ENCODE measurements around the gene MMP17. TPM values are rescaled to one million over a fixed set of nuclear protein-coding genes. Genes with fewer than 3 reads are reported as not detected.
A peak's percentile ranks its signal among the peaks of the same experiment; 100 is the strongest.

MMP17 gene
- polyA plus RNA-seq, 4 donors = 2.5 to 4.5 TPM; not detected in 2

DNA sequence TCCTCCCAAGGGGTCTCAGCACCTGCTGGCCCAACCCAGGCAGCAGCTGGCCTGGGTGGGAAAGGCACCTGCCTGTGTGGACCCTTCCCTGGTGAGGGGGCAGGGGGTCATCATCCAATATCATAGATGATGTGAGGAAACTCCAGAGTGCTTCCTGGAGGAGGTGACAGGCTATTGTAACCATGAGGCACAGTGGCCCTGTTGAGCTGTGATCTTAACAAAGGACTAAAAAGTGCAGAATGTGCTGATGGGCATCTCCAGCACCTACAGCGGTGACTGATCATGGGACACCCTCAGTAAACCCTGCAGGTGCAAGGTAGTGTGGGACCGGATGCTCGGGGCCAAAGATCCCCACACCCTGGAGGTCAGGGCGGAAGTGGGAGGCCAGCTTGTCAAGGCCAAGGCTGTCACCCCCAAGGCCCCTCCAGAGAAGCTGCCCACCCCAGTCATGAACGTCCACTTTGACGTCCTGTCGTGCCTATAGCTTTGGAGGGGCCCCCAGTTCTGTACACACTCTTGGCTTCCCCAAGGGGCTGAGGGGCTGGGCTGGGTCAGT, 7.5 kb downstream of the MMP17 start:
- Histone ChIP-seq H3K27ac (ENCODE audit: low read depth in 1 of 3, low read length in 2 of 3) (no peak overlapping the region), H3K27me3 (ENCODE audit: control insufficient read depth in 3 of 3, insufficient read depth in 3 of 3, low read length in 3 of 3) (peaks cover 0 to 28% (median 2%) of the 10 kb centered on the region in 3 donors), H3K9me3 (ENCODE audit: control insufficient read depth in 2 of 2, insufficient read depth in 1 of 2, low read depth in 1 of 2, low read length in 1 of 2) (no peaks in the 10 kb centered on the region), H3K36me3 (ENCODE audit: control insufficient read depth in 3 of 3, insufficient read depth in 2 of 3, low read depth in 1 of 3, low read length in 3 of 3) (no peaks in the 10 kb centered on the region), H3K4me1 (ENCODE audit: control insufficient read depth in 3 of 3, insufficient read depth in 2 of 3, low read depth in 1 of 3, low read length in 2 of 3) (peaks cover 0 to 3% (median under 1%) of the 10 kb centered on the region in 3 donors), H3K4me3 (ENCODE audit: low read depth in 1 of 3, low read length in 3 of 3) (no peak overlapping the region)
- FAIRE-seq = no peak
- no peak for DNase-seq
- WGBS, 3 donors = 52 to 71% (median 68%) methylated on average over 7 of the region's 7 CpGs

DNA sequence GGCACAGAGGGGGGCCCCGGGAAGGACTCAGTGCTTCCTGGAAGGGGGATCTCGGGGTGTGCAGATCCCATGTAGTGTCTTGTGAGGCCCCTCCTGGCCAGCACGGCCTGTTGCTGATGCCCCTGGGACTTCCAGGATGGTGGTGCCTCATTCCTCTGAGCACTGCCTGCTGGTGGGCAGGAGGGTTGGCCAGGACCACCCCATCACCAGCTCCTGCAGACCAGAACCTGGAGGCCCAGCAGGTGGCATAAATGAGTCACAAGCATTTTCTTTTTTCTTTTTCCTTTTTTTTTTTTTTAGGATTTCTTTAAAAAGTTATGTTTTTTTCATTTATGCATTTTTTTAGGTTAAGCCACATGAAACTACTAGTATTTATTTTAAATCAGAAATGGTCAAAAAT, 8.0 kb downstream of the MMP17 start:
- Histone ChIP-seq H3K9me3 (ENCODE audit: control insufficient read depth in 2 of 2, insufficient read depth in 1 of 2, low read depth in 1 of 2, low read length in 1 of 2) (no peaks in the 10 kb centered on the region), H3K36me3 (ENCODE audit: control insufficient read depth in 3 of 3, insufficient read depth in 2 of 3, low read depth in 1 of 3, low read length in 3 of 3) (no peaks in the 10 kb centered on the region), H3K4me1 (ENCODE audit: control insufficient read depth in 3 of 3, insufficient read depth in 2 of 3, low read depth in 1 of 3, low read length in 2 of 3) (no peaks in the 10 kb centered on the region), H3K27ac (ENCODE audit: low read depth in 1 of 3, low read length in 2 of 3) (no peak overlapping the region), H3K4me3 (ENCODE audit: low read depth in 1 of 3, low read length in 3 of 3) (no peak overlapping the region), H3K27me3 (ENCODE audit: control insufficient read depth in 3 of 3, insufficient read depth in 3 of 3, low read length in 3 of 3) (peaks cover 0 to 23% (median 2%) of the 10 kb centered on the region in 3 donors)
- FAIRE-seq (no peak), DNase-seq (no peak)
- WGBS, 3 donors = 51 to 69% (median 62%) methylated on average over 3 of the region's 3 CpGs

DNA sequence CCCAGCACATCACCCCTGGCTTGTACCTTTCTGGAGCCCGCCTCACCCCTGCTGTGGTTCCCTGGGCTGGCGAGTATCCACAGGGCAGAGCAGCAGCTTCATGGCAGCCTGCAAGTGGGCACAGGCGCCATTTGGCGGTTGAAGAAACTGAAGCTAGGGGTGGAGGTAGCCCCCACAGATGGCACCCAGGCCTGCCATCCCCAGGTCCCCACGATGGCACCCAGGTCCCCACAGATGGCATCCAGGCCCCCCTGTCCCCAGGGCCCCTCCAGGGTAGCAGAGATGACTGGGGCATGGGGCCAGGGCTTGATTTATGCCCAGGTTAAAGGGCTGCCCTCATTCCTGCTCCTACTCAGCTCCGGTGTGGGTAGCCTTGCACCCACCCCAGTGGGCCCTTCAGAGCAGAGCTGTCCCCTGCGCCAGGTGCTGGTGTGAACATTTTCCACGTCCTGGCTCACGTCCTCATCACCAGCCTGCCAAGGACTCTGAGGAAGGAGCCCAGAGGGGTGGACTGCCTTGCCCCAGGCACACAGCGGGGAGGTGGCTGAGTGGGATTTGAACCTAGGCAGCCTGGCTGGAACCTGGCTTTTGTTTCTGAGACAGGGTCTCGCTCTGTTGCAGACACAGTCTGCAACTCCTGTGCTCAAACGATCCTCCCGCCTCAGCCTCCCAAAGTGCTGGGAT, 8.7 kb downstream of the MMP17 start:
- Histone ChIP-seq H3K27ac (ENCODE audit: low read depth in 1 of 3, low read length in 2 of 3) (no peak overlapping the region), H3K36me3 (ENCODE audit: control insufficient read depth in 3 of 3, insufficient read depth in 2 of 3, low read depth in 1 of 3, low read length in 3 of 3) (no peaks in the 10 kb centered on the region), H3K9me3 (ENCODE audit: control insufficient read depth in 2 of 2, insufficient read depth in 1 of 2, low read depth in 1 of 2, low read length in 1 of 2) (no peaks in the 10 kb centered on the region), H3K4me1 (ENCODE audit: control insufficient read depth in 3 of 3, insufficient read depth in 2 of 3, low read depth in 1 of 3, low read length in 2 of 3) (no peaks in the 10 kb centered on the region), H3K27me3 (ENCODE audit: control insufficient read depth in 3 of 3, insufficient read depth in 3 of 3, low read length in 3 of 3) (peaks cover 0 to 18% (median 2%) of the 10 kb centered on the region in 3 donors), H3K4me3 (ENCODE audit: low read depth in 1 of 3, low read length in 3 of 3) (no peak overlapping the region)
- 69 to 84% (median 79%) methylated on average over 12 to 13 of the region's 13 CpGs for WGBS, 3 donors
- DNase-seq (no peak), FAIRE-seq (no peak)

DNA sequence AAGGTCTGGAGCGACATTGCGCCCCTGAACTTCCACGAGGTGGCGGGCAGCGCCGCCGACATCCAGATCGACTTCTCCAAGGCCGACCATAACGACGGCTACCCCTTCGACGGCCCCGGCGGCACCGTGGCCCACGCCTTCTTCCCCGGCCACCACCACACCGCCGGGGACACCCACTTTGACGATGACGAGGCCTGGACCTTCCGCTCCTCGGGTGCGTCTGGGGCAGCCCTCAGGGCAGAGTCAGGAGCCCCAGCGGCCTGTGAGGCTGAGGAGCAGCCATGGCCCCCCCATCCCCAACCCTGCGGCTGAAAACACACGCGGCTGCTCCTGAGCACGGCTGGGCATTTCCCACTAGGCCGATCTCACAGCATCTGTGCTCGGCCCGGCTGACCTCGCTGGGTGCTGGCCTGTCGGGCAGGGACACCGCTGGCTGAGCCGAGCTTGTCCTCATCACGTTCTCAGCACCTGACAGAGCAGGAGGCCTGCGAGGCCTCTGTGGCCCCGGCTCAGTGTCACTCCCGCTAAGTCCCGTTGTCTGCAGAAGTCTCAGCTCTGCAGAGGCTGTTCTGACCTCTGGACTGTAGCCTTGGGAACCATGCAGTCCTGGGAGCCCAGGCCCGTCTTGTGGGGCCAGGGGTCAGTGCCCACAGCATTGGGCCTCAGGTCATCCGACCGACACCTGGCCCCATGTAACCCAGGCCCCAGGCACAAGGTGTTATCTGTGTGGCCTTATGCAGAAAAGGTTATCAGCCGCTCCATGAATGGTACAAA, 12.6 kb downstream of the MMP17 start:
- Histone ChIP-seq H3K27me3 (ENCODE audit: control insufficient read depth in 3 of 3, insufficient read depth in 3 of 3, low read length in 3 of 3) (no peaks in the 10 kb centered on the region), H3K36me3 (ENCODE audit: control insufficient read depth in 3 of 3, insufficient read depth in 2 of 3, low read depth in 1 of 3, low read length in 3 of 3) (no peaks in the 10 kb centered on the region), H3K4me1 (ENCODE audit: control insufficient read depth in 3 of 3, insufficient read depth in 2 of 3, low read depth in 1 of 3, low read length in 2 of 3) (no peaks in the 10 kb centered on the region), H3K27ac (ENCODE audit: low read depth in 1 of 3, low read length in 2 of 3) (no peak overlapping the region), H3K9me3 (ENCODE audit: control insufficient read depth in 2 of 2, insufficient read depth in 1 of 2, low read depth in 1 of 2, low read length in 1 of 2) (no peaks in the 10 kb centered on the region), H3K4me3 (ENCODE audit: low read depth in 1 of 3, low read length in 3 of 3) (no peak overlapping the region)
- DNase-seq = peak in 1 of 2 donors; percentile 59
- FAIRE-seq = no peak
- WGBS, 3 donors = 81 to 88% (median 81%) methylated on average over 42 to 46 of the region's 46 CpGs

DNA sequence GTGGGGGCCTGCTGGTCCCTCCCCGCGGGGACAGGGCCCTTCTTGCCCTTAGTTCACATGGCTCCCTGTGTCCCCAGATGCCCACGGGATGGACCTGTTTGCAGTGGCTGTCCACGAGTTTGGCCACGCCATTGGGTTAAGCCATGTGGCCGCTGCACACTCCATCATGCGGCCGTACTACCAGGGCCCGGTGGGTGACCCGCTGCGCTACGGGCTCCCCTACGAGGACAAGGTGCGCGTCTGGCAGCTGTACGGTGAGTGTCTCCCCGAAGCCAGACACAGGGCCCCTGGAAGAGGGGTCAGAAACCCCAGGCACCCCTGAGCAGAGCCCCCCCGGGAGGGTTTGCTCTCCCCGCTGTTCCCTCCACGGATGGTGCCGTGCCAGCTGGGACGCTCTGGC, 13.4 kb downstream of the MMP17 start:
- Histone ChIP-seq H3K4me3 (ENCODE audit: low read depth in 1 of 3, low read length in 3 of 3) (no peak overlapping the region), H3K27me3 (ENCODE audit: control insufficient read depth in 3 of 3, insufficient read depth in 3 of 3, low read length in 3 of 3) (no peaks in the 10 kb centered on the region), H3K4me1 (ENCODE audit: control insufficient read depth in 3 of 3, insufficient read depth in 2 of 3, low read depth in 1 of 3, low read length in 2 of 3) (no peaks in the 10 kb centered on the region), H3K36me3 (ENCODE audit: control insufficient read depth in 3 of 3, insufficient read depth in 2 of 3, low read depth in 1 of 3, low read length in 3 of 3) (no peaks in the 10 kb centered on the region), H3K27ac (ENCODE audit: low read depth in 1 of 3, low read length in 2 of 3) (no peak overlapping the region), H3K9me3 (ENCODE audit: control insufficient read depth in 2 of 2, insufficient read depth in 1 of 2, low read depth in 1 of 2, low read length in 1 of 2) (no peaks in the 10 kb centered on the region)
- FAIRE-seq (no peak), DNase-seq (no peak)
- 91 to 94% (median 93%) methylated on average over 21 to 22 of the region's 22 CpGs for WGBS, 3 donors

DNA sequence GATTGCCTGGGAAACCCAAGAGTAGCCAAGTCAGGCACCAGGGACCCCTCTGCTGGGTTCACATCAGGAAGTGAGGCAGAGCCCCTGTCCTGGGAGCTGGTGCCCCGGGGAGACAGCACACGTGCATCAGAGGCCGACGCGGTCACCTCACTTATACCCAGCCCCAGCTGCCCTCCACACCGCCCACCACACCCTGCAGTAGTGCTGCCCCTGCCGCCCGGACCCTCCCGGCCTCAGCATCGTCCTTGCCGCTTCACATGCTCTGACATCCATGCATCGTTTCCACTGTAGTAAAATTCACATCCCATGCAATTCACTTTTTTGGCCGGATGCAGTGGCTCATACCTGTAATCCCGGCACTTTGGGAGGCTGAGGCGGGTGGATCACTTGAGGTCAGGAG, 14.0 kb downstream of the MMP17 start:
- no peaks in the 10 kb centered on the region for H3K36me3 ChIP-seq (ENCODE audit: control insufficient read depth in 3 of 3, insufficient read depth in 2 of 3, low read depth in 1 of 3, low read length in 3 of 3)
- peak overlapping the region in 1 of 3 donors; percentile 0 for H3K4me3 ChIP-seq (ENCODE audit: low read depth in 1 of 3, low read length in 3 of 3)
- no peaks in the 10 kb centered on the region for H3K27me3 ChIP-seq (ENCODE audit: control insufficient read depth in 3 of 3, insufficient read depth in 3 of 3, low read length in 3 of 3)
- DNase-seq (no peak), FAIRE-seq (no peak)
- no peaks in the 10 kb centered on the region for H3K9me3 ChIP-seq (ENCODE audit: control insufficient read depth in 2 of 2, insufficient read depth in 1 of 2, low read depth in 1 of 2, low read length in 1 of 2)
- no peaks in the 10 kb centered on the region for H3K4me1 ChIP-seq (ENCODE audit: control insufficient read depth in 3 of 3, insufficient read depth in 2 of 3, low read depth in 1 of 3, low read length in 2 of 3)
- no peak overlapping the region for H3K27ac ChIP-seq (ENCODE audit: low read depth in 1 of 3, low read length in 2 of 3)
- WGBS, 3 donors = 82 to 89% (median 84%) methylated on average over 15 of the region's 15 CpGs

DNA sequence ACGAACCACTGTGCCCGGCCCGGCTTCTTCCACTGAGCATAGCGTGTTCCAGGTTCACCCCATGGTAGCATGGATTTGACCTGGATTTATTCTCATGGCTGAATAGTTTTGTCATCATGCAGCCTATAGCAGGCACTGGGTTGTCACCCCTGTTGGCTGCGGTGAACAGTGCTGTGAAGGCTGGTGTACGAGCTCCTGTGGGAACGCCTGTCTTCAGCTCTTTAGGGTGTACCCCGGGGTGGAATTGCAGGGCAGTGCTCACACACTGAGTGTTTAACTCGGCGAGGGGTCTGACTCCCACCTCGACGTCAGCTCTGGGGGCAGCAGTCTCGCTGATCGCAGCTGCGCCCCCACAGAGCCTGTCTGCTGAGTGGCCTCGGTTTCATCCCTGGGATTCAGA, 15.3 kb downstream of the MMP17 start:
- Histone ChIP-seq H3K9me3 (ENCODE audit: control insufficient read depth in 2 of 2, insufficient read depth in 1 of 2, low read depth in 1 of 2, low read length in 1 of 2) (no peaks in the 10 kb centered on the region), H3K27ac (ENCODE audit: low read depth in 1 of 3, low read length in 2 of 3) (no peak overlapping the region), H3K36me3 (ENCODE audit: control insufficient read depth in 3 of 3, insufficient read depth in 2 of 3, low read depth in 1 of 3, low read length in 3 of 3) (no peaks in the 10 kb centered on the region), H3K27me3 (ENCODE audit: control insufficient read depth in 3 of 3, insufficient read depth in 3 of 3, low read length in 3 of 3) (no peaks in the 10 kb centered on the region), H3K4me3 (ENCODE audit: low read depth in 1 of 3, low read length in 3 of 3) (no peak overlapping the region), H3K4me1 (ENCODE audit: control insufficient read depth in 3 of 3, insufficient read depth in 2 of 3, low read depth in 1 of 3, low read length in 2 of 3) (no peaks in the 10 kb centered on the region)
- 85 to 92% (median 90%) methylated on average over 16 of the region's 16 CpGs for WGBS, 3 donors
- no peak for FAIRE-seq
- DNase-seq = no peak

DNA sequence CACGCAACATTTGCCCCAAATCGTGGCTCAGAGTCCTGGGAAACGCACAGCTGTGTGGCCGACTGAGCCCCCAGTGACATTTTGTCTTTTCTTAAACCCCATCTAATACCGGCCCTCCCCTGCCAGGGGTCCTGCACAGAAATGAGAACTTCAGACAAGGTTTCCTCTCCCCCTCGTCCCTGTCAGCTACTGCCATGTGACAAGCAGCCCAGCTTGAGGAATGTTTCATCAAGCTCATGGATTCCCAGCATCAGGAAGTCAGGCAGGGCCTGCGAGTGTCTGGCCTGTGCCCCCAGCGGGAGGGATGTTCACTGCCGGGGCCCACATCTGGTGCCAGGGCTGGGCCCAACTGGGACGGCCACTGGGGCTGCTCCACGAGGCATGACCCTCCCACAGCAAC, 15.9 kb downstream of the MMP17 start:
- no peaks in the 10 kb centered on the region for H3K27me3 ChIP-seq (ENCODE audit: control insufficient read depth in 3 of 3, insufficient read depth in 3 of 3, low read length in 3 of 3)
- FAIRE-seq (no peak), DNase-seq (no peak)
- no peaks in the 10 kb centered on the region for H3K36me3 ChIP-seq (ENCODE audit: control insufficient read depth in 3 of 3, insufficient read depth in 2 of 3, low read depth in 1 of 3, low read length in 3 of 3)
- 86 to 91% (median 87%) methylated on average over 11 of the region's 11 CpGs for WGBS, 3 donors
- no peak overlapping the region for H3K27ac ChIP-seq (ENCODE audit: low read depth in 1 of 3, low read length in 2 of 3)
- H3K4me3 ChIP-seq (ENCODE audit: low read depth in 1 of 3, low read length in 3 of 3) = no peak overlapping the region
- no peaks in the 10 kb centered on the region for H3K9me3 ChIP-seq (ENCODE audit: control insufficient read depth in 2 of 2, insufficient read depth in 1 of 2, low read depth in 1 of 2, low read length in 1 of 2)
- no peaks in the 10 kb centered on the region for H3K4me1 ChIP-seq (ENCODE audit: control insufficient read depth in 3 of 3, insufficient read depth in 2 of 3, low read depth in 1 of 3, low read length in 2 of 3)
